CD4-positive, alpha-beta T cell treated with Interferon alpha-2 for 1 hour (primary cell): Measurements from ENCODE around the gene KRT76.

Experiments
- DNase-seq, 2 donors: peaks; one replicate each; pipeline ENCODE4 v3.0.0-alpha.2; 2020 to 2022

Gene KRT76

DNA sequence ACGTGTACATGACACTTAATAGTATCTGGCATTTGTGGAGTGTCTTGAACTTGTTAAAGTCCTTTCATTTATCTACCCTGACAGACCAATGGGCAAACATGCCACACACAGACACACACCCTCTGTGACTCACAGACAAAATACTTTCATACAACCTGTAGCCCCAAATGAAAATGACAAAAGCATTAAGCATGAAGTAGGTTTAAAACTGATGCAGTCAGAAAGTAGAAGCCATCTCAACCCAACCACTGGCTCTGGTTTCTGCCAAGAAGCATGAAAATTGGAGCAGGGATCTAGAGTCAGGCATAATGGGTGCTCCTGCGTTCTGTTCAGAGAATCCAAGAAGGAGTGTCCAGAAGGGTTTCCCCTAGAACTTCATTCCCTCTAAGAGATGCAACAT is 50.7 kb downstream of the KRT76 start:
- DNase-seq, result no peak

GRCh38 chr12:52724384-52724783 is 52.8 kb downstream of the KRT76 start:
- no peak for DNase-seq

DNA sequence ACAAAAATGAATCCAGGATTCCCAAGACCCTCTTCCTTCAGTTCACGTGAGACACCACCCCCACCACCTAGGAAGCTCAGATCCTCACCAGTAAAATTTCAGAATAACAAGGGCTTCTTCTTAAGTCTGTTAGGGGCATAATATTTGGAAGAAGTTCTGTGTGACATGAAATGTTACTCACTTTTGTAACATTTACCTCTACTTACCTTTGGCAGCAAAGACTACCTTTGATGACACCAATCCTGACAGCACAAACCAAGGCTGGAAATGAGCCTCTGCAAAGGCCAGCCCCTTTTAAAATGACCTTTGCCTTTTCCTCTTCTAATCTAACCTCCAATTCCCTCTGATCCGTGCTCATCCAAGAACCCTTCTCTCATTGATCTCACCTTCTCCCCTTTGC is 54.5 kb downstream of the KRT76 start:
- no peak for DNase-seq

- no peak for DNase-seq
Observed at GRCh38 chr12:52721838-52722470, 55.2 kb downstream of the KRT76 start.

- no peak for DNase-seq
Observed at GRCh38 chr12:52720365-52720886, 56.7 kb downstream of the KRT76 start.
